Muscle layer of colon (tissue), 2 donors: ENCODE data around the gene SYCP2.

ENCODE experiments used
- H3K27ac ChIP-seq: one replicate; pipeline ENCODE4 v1.7.0; 2013; ENCODE audit warnings: low read depth, mild to moderate bottlenecking, low read length, moderate library complexity
- H3K27me3 ChIP-seq, 2 donors: one replicate each; pipeline ENCODE4 v1.7.0; 2013; ENCODE audit warnings: low read length in 2 of 2, mild to moderate bottlenecking in 2 of 2; ENCODE audit not compliant: insufficient read depth in 2 of 2, control insufficient read depth in 1 of 2
- H3K36me3 ChIP-seq: one replicate; pipeline ENCODE4 v1.7.0; 2013; ENCODE audit warnings: mild to moderate bottlenecking, low read length; ENCODE audit not compliant: insufficient read depth
- H3K4me1 ChIP-seq: one replicate; pipeline ENCODE4 v1.7.0; 2013; ENCODE audit warnings: mild to moderate bottlenecking, low read length; ENCODE audit not compliant: insufficient read depth
- H3K4me3 ChIP-seq, 2 donors: one replicate each; pipeline ENCODE4 v1.7.0; 2013; ENCODE audit warnings: low read length in 2 of 2, low read depth in 1 of 2, mild to moderate bottlenecking in 1 of 2, moderate library complexity in 1 of 2
- H3K9ac ChIP-seq: one replicate; pipeline ENCODE4 v1.7.0; 2013; ENCODE audit warnings: low read length
- H3K9me3 ChIP-seq: one replicate; pipeline ENCODE4 v1.7.0; 2013; ENCODE audit warnings: mild to moderate bottlenecking, low read length
- donor health status: abdominal sarcoma.
- donor health status: Adenocarcinoma of cecum.

Gene SYCP2

DNA sequence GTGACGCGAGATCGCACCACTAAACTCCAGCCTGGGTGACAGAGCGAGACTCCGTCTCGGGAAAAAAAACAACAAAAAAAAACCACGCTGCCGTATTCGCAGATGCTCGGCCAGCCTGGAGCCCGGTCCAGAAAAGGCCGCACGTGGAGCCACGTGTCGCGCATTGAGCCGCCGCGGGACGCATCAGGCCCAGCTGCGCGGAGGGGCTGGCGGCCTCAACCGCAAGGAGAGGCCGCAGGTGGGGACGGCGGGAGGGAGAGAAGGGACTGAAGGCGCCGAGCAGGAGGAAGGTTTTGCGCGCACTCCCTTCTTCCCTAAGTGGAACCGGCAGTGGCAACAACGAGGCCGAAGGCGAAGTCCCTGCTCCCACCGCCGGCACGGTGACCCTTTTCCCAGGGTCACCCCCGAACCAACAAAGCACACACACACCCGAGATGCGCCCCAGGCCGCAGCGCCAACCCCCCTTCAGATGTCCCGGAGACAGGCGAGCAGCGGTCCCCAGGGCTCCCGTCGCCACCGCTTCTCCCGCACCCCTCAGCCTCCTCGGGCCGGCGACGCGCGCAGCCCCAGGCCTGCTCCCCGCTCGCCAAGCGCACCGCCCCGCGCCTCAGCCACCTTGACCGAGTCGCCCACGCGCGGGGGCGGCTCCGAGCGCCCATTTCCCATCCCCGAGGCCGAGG lies 681 bp downstream of the SYCP2 start:
- no peaks in the 10 kb centered on the region for H3K36me3 ChIP-seq
- H3K27ac ChIP-seq, result no peak overlapping the region
- H3K9me3 ChIP-seq, result no peaks in the 10 kb centered on the region
- H3K4me3 ChIP-seq, result no peak overlapping the region
- H3K9ac ChIP-seq, result no peak overlapping the region
- H3K4me1 ChIP-seq, result peaks cover 16% of the 10 kb centered on the region
- no peaks in the 10 kb centered on the region for H3K27me3 ChIP-seq

GRCh38 chr20:59931511-59932312 lies 1.7 kb downstream of the SYCP2 start:
- no peak overlapping the region for H3K4me3 ChIP-seq
- peaks cover 7% of the 10 kb centered on the region for H3K4me1 ChIP-seq
- no peak overlapping the region for H3K9ac ChIP-seq
- no peak overlapping the region for H3K27ac ChIP-seq
- no peaks in the 10 kb centered on the region for H3K27me3 ChIP-seq
- H3K9me3 ChIP-seq, result no peaks in the 10 kb centered on the region
- no peaks in the 10 kb centered on the region for H3K36me3 ChIP-seq

DNA sequence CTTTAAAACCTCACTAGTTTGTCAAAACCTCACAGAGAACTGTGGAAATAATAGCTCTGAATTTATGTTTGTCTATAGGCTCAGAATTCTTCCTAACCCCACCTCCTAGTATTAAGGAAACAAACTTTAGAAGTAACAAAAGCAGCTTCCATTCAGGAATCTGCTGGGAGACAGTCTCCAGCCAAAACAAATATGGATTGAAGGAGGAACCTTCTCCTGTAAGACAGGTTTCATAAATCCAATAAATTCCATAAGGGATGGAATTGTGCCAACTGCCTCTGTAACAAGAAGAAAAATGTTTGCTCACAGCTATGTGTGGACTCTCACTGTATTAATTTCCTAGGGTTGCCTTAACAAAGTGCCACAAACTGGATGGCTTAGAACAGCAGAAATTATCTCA lies 7.5 kb downstream of the SYCP2 start:
- Histone ChIP-seq H3K4me1 (no peaks in the 10 kb centered on the region), H3K36me3 (no peaks in the 10 kb centered on the region), H3K27ac (no peak overlapping the region), H3K9ac (no peak overlapping the region), H3K27me3 (no peaks in the 10 kb centered on the region), H3K4me3 (no peak overlapping the region), H3K9me3 (no peaks in the 10 kb centered on the region)

- Histone ChIP-seq H3K4me1 (no peaks in the 10 kb centered on the region), H3K9ac (no peak overlapping the region), H3K9me3 (no peaks in the 10 kb centered on the region), H3K27me3 (no peaks in the 10 kb centered on the region), H3K27ac (no peak overlapping the region), H3K4me3 (no peak overlapping the region), H3K36me3 (no peaks in the 10 kb centered on the region)
These were observed 8.1 kb downstream of the SYCP2 start for GRCh38 chr20:59925359-59925758.

- no peak overlapping the region for H3K27ac ChIP-seq
- no peaks in the 10 kb centered on the region for H3K9me3 ChIP-seq
- H3K4me1 ChIP-seq, result no peaks in the 10 kb centered on the region
- no peak overlapping the region for H3K4me3 ChIP-seq
- no peaks in the 10 kb centered on the region for H3K36me3 ChIP-seq
- H3K9ac ChIP-seq, result no peak overlapping the region
- H3K27me3 ChIP-seq, result no peaks in the 10 kb centered on the region
These were observed 9.9 kb downstream of the SYCP2 start for GRCh38 chr20:59923514-59923913.

- Histone ChIP-seq H3K27me3 (no peaks in the 10 kb centered on the region), H3K4me1 (no peaks in the 10 kb centered on the region), H3K27ac (no peak overlapping the region), H3K4me3 (no peak overlapping the region), H3K9me3 (no peaks in the 10 kb centered on the region), H3K36me3 (no peaks in the 10 kb centered on the region), H3K9ac (no peak overlapping the region)
These were observed 12.5 kb downstream of the SYCP2 start for GRCh38 chr20:59920944-59921343.

GRCh38 chr20:59912609-59913008 lies 20.8 kb downstream of the SYCP2 start:
- Histone ChIP-seq H3K9ac (no peak overlapping the region), H3K27ac (no peak overlapping the region), H3K4me3 (no peak overlapping the region), H3K4me1 (no peaks in the 10 kb centered on the region), H3K27me3 (no peaks in the 10 kb centered on the region), H3K9me3 (no peaks in the 10 kb centered on the region), H3K36me3 (no peaks in the 10 kb centered on the region)

DNA sequence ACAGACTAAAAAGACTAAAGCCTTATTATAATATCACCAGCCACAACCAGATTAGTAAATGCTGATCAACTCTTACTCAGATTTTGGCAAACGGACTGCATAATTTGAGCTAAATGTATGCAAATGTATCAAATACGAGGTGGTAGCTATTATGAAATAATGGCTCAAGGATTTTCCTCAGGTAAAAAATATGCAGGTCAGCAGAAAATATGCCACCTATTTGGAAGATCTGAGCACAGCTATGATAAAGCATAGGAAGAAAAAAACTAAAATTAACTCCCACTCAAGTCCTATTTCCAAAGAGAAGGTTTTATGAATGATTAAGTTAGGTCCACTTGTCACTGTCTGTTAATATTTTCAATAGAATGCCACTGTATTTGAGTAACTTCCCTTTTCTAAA lies 22.4 kb downstream of the SYCP2 start:
- no peak overlapping the region for H3K4me3 ChIP-seq
- H3K9ac ChIP-seq, result no peak overlapping the region
- no peaks in the 10 kb centered on the region for H3K9me3 ChIP-seq
- no peaks in the 10 kb centered on the region for H3K4me1 ChIP-seq
- H3K27ac ChIP-seq, result no peak overlapping the region
- H3K27me3 ChIP-seq, result no peaks in the 10 kb centered on the region
- no peaks in the 10 kb centered on the region for H3K36me3 ChIP-seq

GRCh38 chr20:59908855-59909254 lies 24.6 kb downstream of the SYCP2 start:
- H3K4me1 ChIP-seq, result no peaks in the 10 kb centered on the region
- no peak overlapping the region for H3K27ac ChIP-seq
- no peaks in the 10 kb centered on the region for H3K9me3 ChIP-seq
- H3K4me3 ChIP-seq, result no peak overlapping the region
- no peaks in the 10 kb centered on the region for H3K27me3 ChIP-seq
- no peaks in the 10 kb centered on the region for H3K36me3 ChIP-seq
- H3K9ac ChIP-seq, result no peak overlapping the region

DNA sequence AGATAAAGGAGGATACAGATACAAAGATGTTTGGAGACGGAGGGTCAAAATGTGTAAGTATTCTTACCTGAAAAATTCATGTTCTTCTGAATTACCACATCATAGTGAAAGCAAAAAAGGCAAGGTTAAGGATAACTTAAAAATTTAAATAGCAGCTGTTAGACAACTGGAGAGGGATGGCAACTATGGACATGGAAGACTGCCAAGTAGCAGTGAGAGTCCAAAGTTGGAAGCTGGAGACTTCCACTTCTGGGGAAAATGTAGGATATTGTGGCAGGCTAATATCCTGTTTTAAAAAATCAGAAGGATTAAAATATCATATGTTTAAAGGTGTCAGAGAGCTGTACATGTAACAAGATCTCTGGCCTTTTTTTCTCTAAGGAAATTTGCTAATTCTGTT lies 29.8 kb downstream of the SYCP2 start:
- Histone ChIP-seq H3K4me3 (no peak overlapping the region), H3K27me3 (no peaks in the 10 kb centered on the region), H3K36me3 (no peaks in the 10 kb centered on the region), H3K9ac (no peak overlapping the region), H3K27ac (no peak overlapping the region), H3K4me1 (no peaks in the 10 kb centered on the region), H3K9me3 (no peaks in the 10 kb centered on the region)

- H3K4me3 ChIP-seq, result no peak overlapping the region
- H3K9ac ChIP-seq, result no peak overlapping the region
- no peaks in the 10 kb centered on the region for H3K36me3 ChIP-seq
- H3K4me1 ChIP-seq, result no peaks in the 10 kb centered on the region
- no peaks in the 10 kb centered on the region for H3K9me3 ChIP-seq
- H3K27ac ChIP-seq, result no peak overlapping the region
- H3K27me3 ChIP-seq, result no peaks in the 10 kb centered on the region
These were observed 31.0 kb downstream of the SYCP2 start for GRCh38 chr20:59902470-59902869.

DNA sequence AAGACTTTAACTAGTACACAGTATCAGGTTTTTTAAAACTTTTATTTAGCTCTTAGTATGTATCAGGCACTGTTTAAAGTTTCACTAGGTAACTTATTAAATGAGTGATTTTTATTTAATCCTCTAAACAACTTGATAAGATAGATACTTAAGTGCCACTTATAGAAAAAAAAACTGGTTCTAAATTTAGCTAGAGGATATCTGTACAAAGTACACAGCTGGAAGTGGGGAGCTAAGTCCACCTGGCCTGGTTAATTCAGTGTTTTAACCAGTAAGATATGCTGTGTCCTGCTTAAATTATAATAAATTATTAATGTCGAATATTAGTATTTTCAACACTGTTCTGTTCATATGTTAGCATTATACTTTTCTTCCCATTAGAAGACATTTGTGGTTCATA lies 37.5 kb downstream of the SYCP2 start:
- no peaks in the 10 kb centered on the region for H3K4me1 ChIP-seq
- H3K27ac ChIP-seq, result no peak overlapping the region
- no peaks in the 10 kb centered on the region for H3K9me3 ChIP-seq
- H3K9ac ChIP-seq, result no peak overlapping the region
- no peak overlapping the region for H3K4me3 ChIP-seq
- H3K36me3 ChIP-seq, result no peaks in the 10 kb centered on the region
- H3K27me3 ChIP-seq, result no peaks in the 10 kb centered on the region
